Sigmoid colon (tissue), 7 donors: Measurements from ENCODE around the gene NDUFA5. TPM values are rescaled to one million over a fixed set of nuclear protein-coding genes. Genes with fewer than 3 reads are reported as not detected.
A peak's percentile ranks its signal among the peaks of the same experiment; 100 is the strongest.

Experiments used
- DNase-seq: peaks from one replicate; pipeline ENCODE4 v3.0.0-alpha.2; 2019
- H3K27ac ChIP-seq, 4 donors: fragments of 200-600 bp; sonication (generic); one replicate each; pipeline ENCODE4 v1.5.1; 2016 to 2019; ENCODE audit warnings: mild to moderate bottlenecking in 1 of 4
- H3K27me3 ChIP-seq, 3 donors: fragments of 200-600 bp; sonication (generic); one replicate each; pipeline ENCODE4 v1.5.1; 2019; ENCODE audit warnings: mild to moderate bottlenecking in 1 of 3
- H3K36me3 ChIP-seq, 4 donors: fragments of 200-600 bp; sonication (generic); one replicate each; pipeline ENCODE4 v1.5.1; 2016 to 2019
- H3K4me1 ChIP-seq, 4 donors: fragments of 200-600 bp; sonication (generic); one replicate each; pipeline ENCODE4 v1.5.1; 2017 to 2019
- H3K4me3 ChIP-seq, 4 donors: fragments of 200-600 bp; sonication (generic); one replicate each; pipeline ENCODE4 v1.5.1; 2017 to 2019; ENCODE audit warnings: mild to moderate bottlenecking in 2 of 4, moderate library complexity in 1 of 4
- H3K9me3 ChIP-seq, 4 donors: fragments of 200-600 bp in 3 of 4; sonication (generic) in 3 of 4; one replicate each; pipeline versions ENCODE4 v1.5.1 to v1.6.1; 2013 to 2019
- EP300 ChIP-seq, 4 donors: sonication (generic); formaldehyde crosslinking; IDR thresholded peaks; one replicate each; pipeline ENCODE4 v1.6.1; 2017; ENCODE audit warnings: antibody characterized with exemption in 4 of 4
- POLR2A ChIP-seq, 2 donors: fragments of 450-650 bp; IDR thresholded peaks; one replicate each; pipeline ENCODE4 v1.6.1; 2016; ENCODE audit warnings: antibody characterized with exemption in 2 of 2, mild to moderate bottlenecking in 2 of 2, moderate library complexity in 2 of 2
- POLR2AphosphoS5 ChIP-seq, 4 donors: sonication (generic); formaldehyde crosslinking; IDR thresholded peaks; one replicate each; pipeline ENCODE4 v1.6.1; 2017; ENCODE audit warnings: antibody characterized with exemption in 4 of 4
- WGBS, 2 donors: extraction: QIAGEN DNeasy Blood & Tissue Kit; methylation state at CpG; one replicate each; pipeline ENCODE4 v1.1.7; 2013; 5-methylcytosine and 5-hydroxymethylcytosine counted together
- intact Hi-C: fragments of 100-400 bp; cut with DNase I; formaldehyde crosslinking; loops from one replicate; pipeline ENCODE4 v1.15.1; 2023
- polyA plus RNA-seq, 3 donors: library from polyadenylated mRNA; stranded (reverse); fragments of 200-250 nt; gene quantifications; one replicate each; pipeline ENCODE4 v1.2.3, GENCODE V29; 2013
- total RNA-seq, 4 donors: library from RNA; depleted of rRNA; stranded (reverse); fragments of >200 nt; gene quantifications; one replicate each; pipeline ENCODE4 v1.1.0, GENCODE V29; 2016
- TF ChIP-seq, protein P1 (sequence below), 4 experiments: fragments of 450-650 bp in 3 of 4; fragments of 200-600 bp in 1 of 4; IDR thresholded peaks; one replicate each; pipeline ENCODE4 v1.5.1; 2016 to 2019; ENCODE audit warnings: antibody characterized with exemption in 4 of 4, mild to moderate bottlenecking in 3 of 4, moderate library complexity in 2 of 4
- donor health status: healthy with polysubstance abuse.
- donor health status: Bipolar disorder and iron deficiency.
- donor health status: healthy.

Gene NDUFA5
- total and polyA plus RNA-seq, 7 donors: 55.6 to 211 (median 97.4) TPM

DNA sequence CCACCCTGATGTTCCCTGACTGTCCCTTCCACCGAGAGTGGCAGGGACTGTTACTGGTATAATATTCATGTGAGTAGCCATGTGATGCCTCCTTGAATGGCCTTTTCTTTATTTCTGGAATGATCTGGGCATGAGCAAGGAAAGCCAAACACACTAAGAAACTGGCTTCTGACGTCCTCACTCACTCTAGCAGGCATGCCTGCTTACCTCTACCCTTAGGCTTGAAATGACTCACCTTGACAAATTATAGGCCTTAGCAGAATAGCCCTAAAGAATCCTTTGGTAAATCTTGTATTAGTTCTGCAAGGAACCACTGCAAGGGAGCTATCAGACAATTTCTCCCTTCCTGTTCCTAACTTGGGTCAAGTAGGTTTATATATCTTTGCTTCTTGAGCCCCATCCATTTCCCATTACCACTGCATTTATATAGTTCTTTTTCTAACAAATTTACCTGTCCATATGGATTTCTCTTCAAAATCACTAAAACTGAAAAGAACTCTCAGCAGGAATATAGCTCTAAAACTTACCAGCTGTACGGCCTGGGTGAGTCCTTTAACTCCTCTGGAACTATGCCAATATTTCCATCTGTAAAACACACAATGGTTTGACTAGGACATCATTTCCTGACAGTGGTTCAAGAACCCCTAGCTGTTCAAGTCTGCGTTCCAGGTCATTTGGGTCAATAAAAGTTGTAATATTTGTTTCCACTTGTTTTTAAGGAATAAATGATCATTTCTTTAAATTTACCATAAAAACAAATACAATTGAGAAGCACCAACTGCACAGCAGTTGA lies 13.0 kb upstream of the NDUFA5 start:
- H3K4me1 ChIP-seq: no peaks in the 10 kb centered on the region
- intact Hi-C loops: no loop called here
- H3K9me3 ChIP-seq: no peaks in the 10 kb centered on the region
- H3K4me3 ChIP-seq: no peak overlapping the region
- no peak overlapping the region for H3K27ac ChIP-seq
- H3K27me3 ChIP-seq: no peaks in the 10 kb centered on the region
- H3K36me3 ChIP-seq: no peaks in the 10 kb centered on the region
- no peak for DNase-seq
- WGBS, 2 donors: 47 to 66% methylated on average over 4 of the region's 4 CpGs
- TF ChIP-seq POLR2A (IDR thresholded peaks at IDR 0.05) (no peak), EP300 (IDR thresholded peaks at IDR 0.05) (no peak), POLR2AphosphoS5 (IDR thresholded peaks at IDR 0.05) (no peak)
- TF ChIP-seq, protein P1, sequence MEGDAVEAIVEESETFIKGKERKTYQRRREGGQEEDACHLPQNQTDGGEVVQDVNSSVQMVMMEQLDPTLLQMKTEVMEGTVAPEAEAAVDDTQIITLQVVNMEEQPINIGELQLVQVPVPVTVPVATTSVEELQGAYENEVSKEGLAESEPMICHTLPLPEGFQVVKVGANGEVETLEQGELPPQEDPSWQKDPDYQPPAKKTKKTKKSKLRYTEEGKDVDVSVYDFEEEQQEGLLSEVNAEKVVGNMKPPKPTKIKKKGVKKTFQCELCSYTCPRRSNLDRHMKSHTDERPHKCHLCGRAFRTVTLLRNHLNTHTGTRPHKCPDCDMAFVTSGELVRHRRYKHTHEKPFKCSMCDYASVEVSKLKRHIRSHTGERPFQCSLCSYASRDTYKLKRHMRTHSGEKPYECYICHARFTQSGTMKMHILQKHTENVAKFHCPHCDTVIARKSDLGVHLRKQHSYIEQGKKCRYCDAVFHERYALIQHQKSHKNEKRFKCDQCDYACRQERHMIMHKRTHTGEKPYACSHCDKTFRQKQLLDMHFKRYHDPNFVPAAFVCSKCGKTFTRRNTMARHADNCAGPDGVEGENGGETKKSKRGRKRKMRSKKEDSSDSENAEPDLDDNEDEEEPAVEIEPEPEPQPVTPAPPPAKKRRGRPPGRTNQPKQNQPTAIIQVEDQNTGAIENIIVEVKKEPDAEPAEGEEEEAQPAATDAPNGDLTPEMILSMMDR (IDR thresholded peaks at IDR 0.05): no peak

DNA sequence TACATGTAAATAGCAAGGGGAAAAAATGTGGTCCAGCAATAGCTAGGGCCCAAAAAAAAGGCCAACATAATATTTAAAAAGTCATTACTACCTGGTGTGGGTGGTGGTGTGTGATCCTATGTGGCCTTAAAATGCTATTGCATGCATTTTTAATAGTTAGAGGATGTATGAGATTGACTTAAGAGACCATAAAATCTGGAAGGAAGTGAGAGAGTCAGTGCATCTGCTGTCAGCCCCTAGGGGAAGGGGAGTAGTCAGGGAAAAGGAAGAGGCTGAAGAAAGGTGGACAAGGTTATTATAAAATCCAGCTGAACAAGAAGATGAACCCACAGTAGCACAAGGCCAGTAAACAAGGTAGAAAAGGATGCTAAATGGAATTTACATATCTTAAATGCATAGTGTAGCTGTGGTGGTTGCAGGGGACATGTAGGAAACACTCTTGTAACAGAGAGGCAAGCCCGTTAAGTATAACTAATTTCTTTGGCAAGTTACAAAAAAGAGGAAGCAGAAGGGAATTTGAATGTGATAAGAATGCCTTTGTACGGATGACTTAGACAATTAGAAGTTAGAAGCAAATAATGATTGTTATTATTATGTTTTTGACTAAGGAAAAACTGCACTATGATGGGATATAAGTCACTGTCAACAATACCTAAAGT lies 11.9 kb upstream of the NDUFA5 start:
- Histone ChIP-seq H3K9me3 (no peaks in the 10 kb centered on the region), H3K36me3 (no peaks in the 10 kb centered on the region), H3K27ac (no peak overlapping the region), H3K4me3 (no peak overlapping the region), H3K27me3 (no peaks in the 10 kb centered on the region), H3K4me1 (no peaks in the 10 kb centered on the region)
- intact Hi-C loops: no loop called here
- no peak for TF ChIP-seq EP300 (IDR thresholded peaks at IDR 0.05)
- no peak for TF ChIP-seq POLR2A (IDR thresholded peaks at IDR 0.05)
- TF ChIP-seq, protein P1 (IDR thresholded peaks at IDR 0.05): no peak
- TF ChIP-seq POLR2AphosphoS5 (IDR thresholded peaks at IDR 0.05): no peak
- DNase-seq: no peak
- WGBS, 2 donors: 35 to 47% methylated on average over 2 of the region's 2 CpGs

DNA sequence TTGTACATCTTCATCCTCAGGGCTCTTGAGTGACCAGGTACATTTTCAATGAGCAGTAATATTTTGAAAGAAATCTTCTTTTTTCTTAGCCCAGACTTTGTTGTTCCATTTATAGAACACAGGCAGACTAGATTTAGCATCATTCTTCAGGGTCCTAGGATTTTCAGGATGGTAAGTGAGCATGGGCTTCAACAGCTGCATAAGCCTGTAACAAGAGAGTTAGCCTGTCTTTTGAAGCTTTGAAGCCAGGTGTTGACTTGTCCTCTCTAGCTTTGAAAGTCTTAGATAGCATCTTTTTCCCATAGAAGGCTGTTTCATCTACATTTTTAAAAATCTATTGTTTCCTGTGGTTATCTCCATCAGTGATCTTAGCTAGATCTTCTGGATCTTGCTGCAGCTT lies 4.5 kb upstream of the NDUFA5 start:
- TF ChIP-seq, protein P1 (IDR thresholded peaks at IDR 0.05): no peak
- TF ChIP-seq POLR2A (IDR thresholded peaks at IDR 0.05) (no peak), EP300 (IDR thresholded peaks at IDR 0.05) (no peak), POLR2AphosphoS5 (IDR thresholded peaks at IDR 0.05) (no peak)
- intact Hi-C loops: no loop called here
- H3K27ac ChIP-seq: no peak overlapping the region
- no peak for DNase-seq
- H3K36me3 ChIP-seq: no peaks in the 10 kb centered on the region
- no peaks in the 10 kb centered on the region for H3K27me3 ChIP-seq
- no peak overlapping the region for H3K4me3 ChIP-seq
- peaks cover 0 to 7% (median 3%) of the 10 kb centered on the region in 4 donors for H3K4me1 ChIP-seq
- H3K9me3 ChIP-seq: no peaks in the 10 kb centered on the region

DNA sequence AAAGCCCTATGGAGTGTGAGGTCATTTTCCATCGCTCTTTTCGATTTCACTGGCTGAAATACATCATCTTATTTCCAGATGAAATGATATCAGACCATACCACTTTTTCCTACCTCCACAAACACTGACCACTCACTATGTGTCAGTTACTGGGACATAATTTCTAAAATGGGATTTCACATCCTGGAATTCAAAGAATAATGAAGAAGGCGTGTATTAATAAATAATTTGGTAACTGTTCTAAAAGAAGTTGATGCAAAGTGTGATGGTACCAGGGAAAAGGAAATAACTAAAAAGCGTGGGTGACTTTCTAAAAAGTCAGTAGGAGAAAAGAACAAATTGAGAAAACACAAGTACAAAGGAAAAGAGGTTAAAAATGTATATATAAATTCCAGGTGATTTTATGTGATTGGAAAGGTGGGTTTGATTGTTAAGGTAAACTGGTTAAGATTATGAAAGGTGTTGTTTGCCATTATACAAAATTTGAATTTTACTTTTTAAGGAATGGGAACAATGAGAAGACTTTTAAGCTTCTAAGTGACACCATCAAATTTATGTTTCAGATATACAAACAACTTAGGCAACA lies 764 bp upstream of the NDUFA5 start:
- Histone ChIP-seq H3K36me3 (peaks cover 0 to 14% (median 0%) of the 10 kb centered on the region in 4 donors), H3K27me3 (no peaks in the 10 kb centered on the region), H3K4me1 (peaks cover 0 to 41% (median 31%) of the 10 kb centered on the region in 4 donors), H3K4me3 (peak overlapping the region; percentile 66 to 98 (median 91)), H3K27ac (peak overlapping the region; percentile 87 to 96 (median 92)), H3K9me3 (no peaks in the 10 kb centered on the region)
- intact Hi-C loops: loop anchor here (5.0 to 10.0 kb wide), 2 partner anchors 66 to 1414 kb away; partner anchors contain the start of gene AASS
- TF ChIP-seq POLR2A (IDR thresholded peaks at IDR 0.05) (no peak), EP300 (IDR thresholded peaks at IDR 0.05) (no peak), POLR2AphosphoS5 (IDR thresholded peaks at IDR 0.05) (no peak)
- TF ChIP-seq, protein P1 (IDR thresholded peaks at IDR 0.05): no peak
- 64 to 68% methylated on average over 4 of the region's 4 CpGs for WGBS, 2 donors
- DNase-seq: no peak
